Esophagus mucosa (tissue), 1 donor: ENCODE data around the gene CGNL1. TPM values are rescaled to one million over a fixed set of nuclear protein-coding genes. Genes with fewer than 3 reads are reported as not detected.

ENCODE experiments used
- ATAC-seq: fragments of 200-7000 bp; cut with Tn5 transposase; one replicate; pipeline ENCODE4 v1.9.1; 2020
- total RNA-seq: library from RNA; stranded (reverse); gene quantifications from one replicate; pipeline ENCODE4 v1.2.4, GENCODE V29; 2023
- donor health status: DM: yes; HTN: yes; CAD: no.

Gene CGNL1
- total RNA-seq, 1 donor from 2014 or later, result 9.0 TPM

GRCh38 chr15:57354436-57355123 lies 21.7 kb upstream of the CGNL1 start:
- ATAC-seq, result no peak

DNA sequence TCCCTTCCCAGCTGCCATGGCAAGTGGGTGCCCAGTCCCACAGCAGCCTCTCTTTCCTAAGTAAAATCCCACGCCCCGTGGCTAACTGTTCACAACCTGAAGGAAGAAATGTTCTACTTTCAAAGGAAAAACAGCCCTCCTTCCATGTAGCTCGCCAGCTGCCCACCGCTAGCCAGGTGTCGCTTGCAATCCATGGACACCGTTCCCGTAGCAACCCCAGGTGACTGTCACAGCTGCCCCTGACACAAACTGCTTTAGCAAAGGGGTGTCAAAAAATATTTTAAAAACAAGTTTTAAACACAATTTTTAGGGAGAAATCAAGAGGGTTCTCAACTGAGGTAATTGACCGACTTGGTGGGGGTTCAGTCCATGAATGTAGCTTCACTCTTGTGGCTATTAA lies 21.0 kb upstream of the CGNL1 start:
- ATAC-seq, result no peak

DNA sequence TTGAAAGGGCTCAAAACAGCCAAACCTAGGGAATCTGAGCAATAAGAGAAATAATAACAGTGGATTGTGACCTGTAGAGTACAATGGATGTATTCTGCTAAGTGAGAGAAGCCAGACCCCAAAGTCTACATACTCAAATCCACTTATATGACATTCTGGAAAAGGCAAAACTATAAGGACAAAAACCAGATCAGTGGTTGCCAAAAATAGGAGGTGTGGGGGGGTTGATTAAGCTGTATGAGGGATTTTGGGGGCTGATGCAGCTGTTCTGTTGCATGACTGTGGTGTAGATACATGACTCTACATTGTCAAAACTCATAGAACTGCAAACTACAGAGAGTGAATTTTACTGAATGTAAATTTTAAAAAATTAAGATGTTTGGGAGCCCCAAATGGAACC lies 20.1 kb upstream of the CGNL1 start:
- no peak for ATAC-seq

DNA sequence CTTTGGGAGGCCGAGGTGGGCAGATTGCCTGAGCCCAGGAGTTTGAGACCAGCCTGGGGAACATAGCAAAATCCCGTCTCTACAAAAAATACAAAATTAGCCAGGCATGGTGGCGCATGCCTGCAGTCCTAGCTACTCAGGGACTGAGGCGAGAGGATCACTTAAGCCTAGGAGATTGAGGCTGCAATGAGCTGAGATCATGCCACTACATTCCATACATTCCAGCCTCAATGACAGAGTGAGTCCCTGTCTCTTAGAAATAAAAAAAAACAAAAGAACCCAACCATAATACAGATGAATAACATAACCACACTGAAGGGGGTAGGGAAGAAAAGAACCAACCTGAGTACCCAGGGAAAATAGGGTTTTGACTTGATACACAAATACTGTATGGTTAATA lies 19.7 kb upstream of the CGNL1 start:
- ATAC-seq, result no peak

DNA sequence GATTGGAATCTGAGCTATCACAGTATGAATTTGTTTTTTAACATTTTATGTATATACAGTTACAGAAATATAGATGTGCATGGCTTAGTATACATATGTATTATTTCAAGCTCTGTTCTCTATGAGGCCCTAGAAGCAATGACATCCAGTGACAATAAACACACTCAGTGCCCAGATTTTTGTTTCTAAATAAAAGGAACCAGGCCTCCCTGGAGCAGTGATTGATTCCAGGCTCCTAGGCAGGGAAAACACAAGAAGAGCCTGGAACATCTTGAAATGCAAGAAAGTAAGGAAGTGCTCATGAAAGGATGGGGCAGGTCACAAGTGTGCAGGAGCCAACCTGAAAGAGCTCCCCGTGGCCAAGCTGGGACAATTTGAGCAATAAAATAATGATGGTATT lies 18.5 kb upstream of the CGNL1 start:
- ATAC-seq, result no peak

- ATAC-seq, result no peak
Observed at GRCh38 chr15:57358571-57358970, 17.7 kb upstream of the CGNL1 start.

GRCh38 chr15:57363661-57364060 lies 12.6 kb upstream of the CGNL1 start:
- ATAC-seq, result no peak

GRCh38 chr15:57364282-57365007 lies 11.9 kb upstream of the CGNL1 start:
- ATAC-seq, result no peak

DNA sequence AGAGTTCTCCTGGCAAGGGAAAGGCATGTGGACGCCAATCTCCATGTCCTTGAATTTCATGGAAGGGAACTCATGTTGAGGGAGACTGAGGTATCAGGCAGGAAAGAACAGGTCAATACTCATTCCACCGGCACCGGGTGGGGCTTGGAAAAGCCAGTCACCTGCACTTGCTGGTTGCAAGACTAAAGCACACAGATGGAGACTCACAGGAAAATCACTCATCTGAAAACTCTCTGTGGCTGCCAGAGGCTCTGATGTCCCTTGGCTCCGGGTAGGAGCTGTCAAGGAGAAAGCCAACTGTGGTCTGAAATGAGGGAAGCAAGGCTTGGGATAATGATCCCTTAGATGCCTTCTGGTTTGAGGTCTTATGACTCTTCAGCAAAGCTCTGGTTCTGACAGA lies 8.7 kb upstream of the CGNL1 start:
- no peak for ATAC-seq

- peak; percentile 62 for ATAC-seq
Observed at GRCh38 chr15:57370929-57371328, 5.4 kb upstream of the CGNL1 start.

- no peak for ATAC-seq
Observed at GRCh38 chr15:57373251-57373881, 2.9 kb upstream of the CGNL1 start.

- ATAC-seq, result no peak
Observed at GRCh38 chr15:57373882-57374276, 2.4 kb upstream of the CGNL1 start.

DNA sequence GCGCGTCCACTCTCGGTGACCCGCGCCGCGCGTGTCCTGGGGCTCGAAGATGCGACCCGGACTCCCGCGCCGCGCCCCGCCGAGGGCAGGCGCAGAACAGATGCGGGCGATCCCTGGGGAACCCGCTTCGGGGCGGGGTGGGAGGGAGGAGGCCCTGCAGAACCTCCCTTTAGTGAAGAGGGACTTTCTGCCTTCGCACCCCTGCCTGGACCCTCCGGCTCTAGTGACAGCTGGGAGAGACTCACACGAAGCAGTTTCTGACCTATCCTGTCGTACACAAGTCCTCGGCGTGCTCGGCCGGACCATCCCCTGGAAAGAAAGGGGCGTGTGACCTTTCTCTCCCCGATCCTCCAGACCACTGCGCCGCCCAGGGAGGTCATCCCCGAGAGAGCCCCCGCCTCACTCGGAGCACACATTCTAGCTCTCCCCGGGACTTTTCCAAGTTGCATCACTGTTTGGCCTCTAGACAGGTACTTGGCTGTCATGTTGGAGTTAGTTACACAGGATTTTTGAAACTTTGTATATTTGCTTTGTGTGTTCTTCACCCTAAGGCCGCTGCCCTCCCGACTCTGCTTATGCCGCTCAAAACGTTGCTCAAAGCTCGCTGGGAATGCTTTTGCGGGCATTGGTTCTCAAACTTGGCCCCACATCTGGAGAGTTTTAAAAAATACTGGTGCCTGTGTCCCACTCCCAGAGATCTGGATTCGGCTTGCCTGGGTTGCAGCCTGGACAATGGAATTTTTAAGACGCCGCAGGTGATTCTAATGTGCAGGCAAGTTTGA lies 582 bp downstream of the CGNL1 start:
- ATAC-seq, result peak; percentile 8

- ATAC-seq, result peak; percentile 68
Observed at GRCh38 chr15:57377478-57377847, 1.2 kb downstream of the CGNL1 start.

DNA sequence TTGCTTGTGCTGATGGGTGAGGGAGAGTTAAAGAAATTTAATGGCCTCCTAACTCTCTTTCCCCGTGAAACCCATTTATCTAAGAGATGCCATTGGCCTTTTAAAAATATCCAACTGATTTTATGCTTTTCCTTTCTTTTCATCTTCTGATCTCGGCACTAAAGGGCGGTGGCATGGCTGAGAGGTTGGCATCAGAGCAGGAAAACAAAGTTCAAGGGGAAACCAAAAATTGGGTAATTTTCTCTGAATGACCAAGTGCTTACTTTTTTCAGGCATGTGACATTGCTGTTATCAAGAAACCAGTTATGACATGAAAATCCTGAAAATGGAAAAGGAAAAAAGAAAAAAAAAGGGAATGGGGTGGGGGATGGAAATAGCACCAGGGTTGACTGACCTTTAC lies 3.2 kb downstream of the CGNL1 start:
- ATAC-seq, result no peak

GRCh38 chr15:57380854-57381253 lies 4.5 kb downstream of the CGNL1 start:
- ATAC-seq, result no peak

DNA sequence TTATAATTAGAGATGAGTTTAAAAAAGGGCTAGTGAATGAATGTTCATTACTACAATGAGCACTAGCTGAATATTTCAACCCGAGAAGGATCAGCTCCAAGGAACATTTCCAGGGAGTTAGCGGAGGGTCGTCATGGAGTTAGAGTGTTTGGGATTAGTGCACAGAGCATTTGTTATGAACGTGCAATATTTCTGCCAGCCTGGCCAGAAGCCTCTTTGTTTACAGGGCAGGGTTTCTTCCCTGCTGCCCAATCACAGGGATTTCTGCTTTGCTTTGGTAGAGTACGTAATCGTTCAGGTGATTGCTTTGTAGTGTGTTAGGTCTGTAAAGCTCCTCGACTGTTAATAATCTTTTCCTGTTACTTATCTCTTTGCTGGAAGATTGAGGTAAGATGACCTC lies 5.9 kb downstream of the CGNL1 start:
- no peak for ATAC-seq

- ATAC-seq, result no peak
Observed at GRCh38 chr15:57382969-57383368, 6.7 kb downstream of the CGNL1 start.

GRCh38 chr15:57384024-57384423 lies 7.7 kb downstream of the CGNL1 start:
- no peak for ATAC-seq

DNA sequence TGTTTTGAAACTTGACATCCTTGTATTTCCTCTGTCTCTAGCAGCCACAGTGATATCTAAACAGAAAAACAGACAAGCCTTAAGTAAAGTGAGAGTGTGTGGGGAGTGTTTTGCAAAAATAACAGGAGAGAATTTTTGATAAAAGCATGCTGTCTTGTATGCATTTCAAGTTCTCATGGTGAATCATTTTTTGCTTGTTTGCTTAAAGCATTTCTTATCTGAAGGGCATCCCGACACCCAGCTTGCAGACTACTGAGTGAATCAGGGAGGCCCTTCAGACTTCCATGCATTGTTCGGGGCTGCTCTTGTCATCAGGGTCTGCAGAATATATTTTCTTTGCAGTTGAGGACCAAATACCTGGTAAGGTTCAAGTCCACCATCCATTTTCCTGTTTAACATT lies 8.5 kb downstream of the CGNL1 start:
- no peak for ATAC-seq

DNA sequence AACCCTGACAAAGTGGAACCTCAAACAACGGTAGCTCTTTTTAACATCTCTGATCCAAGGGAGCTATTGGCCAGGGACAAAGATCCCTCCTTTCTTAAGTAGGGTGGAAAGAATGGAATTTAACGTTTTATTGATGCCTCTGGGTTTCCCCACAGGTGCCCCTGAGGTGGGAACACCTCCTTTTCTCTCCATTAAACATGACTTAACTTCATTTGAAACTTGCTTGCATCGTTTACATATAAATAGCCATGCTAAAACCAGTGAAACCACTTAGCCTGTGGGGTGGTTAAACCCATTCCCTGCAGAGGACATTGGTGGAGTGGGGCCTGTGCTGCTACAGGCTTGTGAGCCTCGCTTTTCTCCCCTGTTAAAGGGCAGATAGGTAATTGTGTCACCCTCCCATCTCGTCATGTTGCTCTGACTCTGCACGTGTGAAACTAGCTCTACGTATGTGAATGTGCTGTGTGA lies 9.7 kb downstream of the CGNL1 start:
- no peak for ATAC-seq

DNA sequence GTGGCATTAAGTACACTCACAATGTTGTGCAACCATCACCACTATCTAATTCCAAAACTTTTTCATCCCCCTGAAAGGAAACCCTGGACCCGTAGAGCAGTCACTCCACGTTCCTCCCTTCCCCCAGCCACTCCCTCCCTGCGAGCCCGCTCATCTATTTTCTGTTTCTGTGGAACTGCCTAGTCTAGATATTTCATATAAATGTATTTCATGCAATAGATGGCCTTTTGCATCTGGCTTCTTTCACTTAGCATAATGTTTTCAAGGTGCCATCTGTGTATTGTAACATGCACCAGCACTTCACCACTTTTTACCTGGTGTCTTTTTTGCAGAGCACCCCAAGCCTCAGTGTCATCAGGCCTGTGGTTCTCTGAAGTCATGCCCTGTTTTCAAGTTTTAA lies 10.7 kb downstream of the CGNL1 start:
- no peak for ATAC-seq

DNA sequence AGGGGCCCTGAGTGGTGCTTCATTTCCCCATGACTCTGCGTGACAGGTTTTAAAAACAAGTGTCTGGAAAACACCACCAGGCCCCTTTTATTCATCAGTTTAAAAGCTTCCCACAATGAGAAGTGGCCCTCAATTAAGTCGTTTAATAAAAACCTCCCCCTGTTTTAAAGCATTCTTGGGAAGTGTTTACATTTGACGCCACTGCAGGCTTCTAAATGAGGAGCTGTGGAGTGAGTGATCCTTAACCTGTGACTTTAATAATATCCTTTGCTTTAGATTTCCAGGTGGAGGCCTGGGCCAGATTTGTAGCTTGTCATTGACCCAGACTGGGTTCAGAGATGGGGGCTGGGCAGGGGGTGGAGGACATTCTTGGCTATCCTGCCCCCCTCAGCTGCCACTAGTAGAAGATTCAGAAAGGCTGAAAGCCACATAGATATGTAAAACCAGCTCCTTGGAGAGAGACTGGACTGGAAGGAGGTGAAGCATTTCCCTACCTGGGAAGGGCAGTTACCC lies 11.3 kb downstream of the CGNL1 start:
- no peak for ATAC-seq
